HG02840 (cell line): Measurements from ENCODE around the gene PHF2.

Source experiments
- ATAC-seq: cut with Tn5 transposase; IDR thresholded peaks from one replicate; pipeline ENCODE4 v1.9.1; 2021; ENCODE audit warnings: mild to moderate bottlenecking, moderate library complexity, moderate number of reproducible peaks; ENCODE audit not compliant: unreplicated experiment, low FRiP score

The PHF2 gene

DNA sequence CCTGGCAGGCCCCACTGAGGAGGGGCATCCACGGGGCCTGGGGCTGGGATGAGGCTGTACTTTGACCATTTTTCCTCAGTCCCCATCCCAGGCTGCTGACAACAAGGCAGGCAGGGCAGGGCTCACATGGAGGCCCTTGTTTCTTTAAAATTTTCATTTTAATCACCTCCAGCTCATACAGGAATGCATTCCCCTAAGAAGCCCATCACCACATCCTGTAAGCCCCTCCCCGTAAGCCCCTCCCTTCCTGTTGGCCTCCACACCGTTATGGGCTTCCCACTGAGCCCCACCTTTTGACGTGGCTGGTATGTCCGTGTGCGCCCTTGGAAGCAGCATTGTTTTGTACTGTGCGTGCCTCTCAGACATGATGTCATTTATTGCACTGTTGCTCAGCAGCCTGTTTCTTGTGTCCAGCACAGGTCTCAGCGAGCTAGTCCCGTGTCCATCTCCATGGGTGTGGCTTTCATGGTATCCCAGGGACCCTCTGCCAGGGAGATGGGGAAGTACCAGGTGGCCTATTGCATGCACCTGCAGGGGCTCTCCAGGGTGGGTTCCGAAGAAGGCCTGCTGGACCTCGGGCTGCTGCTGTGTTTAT, 22.4 kb downstream of the PHF2 start:
- no peak for ATAC-seq

GRCh38 chr9:93599571-93600403, 23.4 kb downstream of the PHF2 start:
- no peak for ATAC-seq

- no peak for ATAC-seq
These were observed 24.1 kb downstream of the PHF2 start for GRCh38 chr9:93600504-93600903.

GRCh38 chr9:93601063-93601462, 24.7 kb downstream of the PHF2 start:
- no peak for ATAC-seq

DNA sequence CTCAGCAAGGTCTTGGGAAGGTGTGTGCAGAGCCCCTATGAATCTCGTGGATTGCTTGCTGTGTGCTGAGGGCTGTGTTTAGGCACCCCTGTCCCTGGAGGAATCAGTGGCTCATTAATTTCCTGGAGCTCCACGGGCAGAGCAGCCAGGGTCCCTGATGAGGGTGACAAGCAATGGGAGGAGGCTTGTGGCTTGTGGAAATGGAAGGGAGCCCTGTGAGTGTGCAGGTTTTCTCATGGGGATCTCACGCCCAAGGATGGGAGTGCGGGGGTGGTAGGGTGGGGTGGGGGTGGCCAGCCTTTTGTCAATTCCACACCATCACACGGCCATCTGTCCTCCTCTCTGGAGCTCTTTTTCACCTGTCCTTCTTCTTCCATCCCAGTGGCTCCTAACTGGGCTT, 25.3 kb downstream of the PHF2 start:
- ATAC-seq: no peak

DNA sequence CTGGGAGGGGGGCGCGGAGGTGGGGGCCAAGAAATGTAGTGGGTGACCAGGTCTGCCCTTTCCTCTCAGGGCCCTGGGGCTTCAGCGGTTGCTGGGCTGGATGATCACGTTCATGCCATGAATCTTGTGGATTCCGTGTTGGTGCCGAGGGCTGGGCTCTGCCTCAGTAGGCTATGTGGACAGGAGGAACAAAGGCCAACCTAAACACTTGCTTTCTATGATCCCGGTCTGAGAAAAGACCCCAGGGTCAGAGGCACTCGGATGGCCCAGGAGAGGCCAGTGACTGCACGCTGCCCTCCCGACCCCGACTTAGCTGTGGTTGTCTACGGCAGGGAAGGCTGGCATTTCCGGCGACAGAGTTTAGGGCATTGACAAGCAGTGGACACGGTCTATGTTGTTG, 26.6 kb downstream of the PHF2 start:
- ATAC-seq: no peak

DNA sequence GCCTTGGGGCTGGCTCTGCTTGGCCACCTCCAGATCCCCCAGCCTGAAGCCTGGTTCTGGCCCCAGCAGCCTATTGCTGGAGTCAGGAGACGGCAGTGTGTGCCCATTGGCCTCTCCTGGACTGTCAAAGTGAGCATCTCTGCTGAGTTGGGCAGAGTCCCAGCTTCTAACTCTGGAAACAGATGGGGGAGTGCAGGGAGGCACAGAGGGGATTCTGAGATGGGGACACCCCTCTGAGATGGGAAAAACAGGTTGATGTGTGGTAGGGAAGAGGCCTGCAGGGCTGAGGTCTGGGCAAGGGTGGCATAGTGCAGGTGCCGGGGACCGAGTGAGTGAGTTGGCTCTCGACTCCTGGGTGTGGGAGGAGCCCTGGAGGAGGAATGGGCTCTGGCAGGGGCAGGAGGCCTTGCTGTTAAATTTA, 27.5 kb downstream of the PHF2 start:
- no peak for ATAC-seq

DNA sequence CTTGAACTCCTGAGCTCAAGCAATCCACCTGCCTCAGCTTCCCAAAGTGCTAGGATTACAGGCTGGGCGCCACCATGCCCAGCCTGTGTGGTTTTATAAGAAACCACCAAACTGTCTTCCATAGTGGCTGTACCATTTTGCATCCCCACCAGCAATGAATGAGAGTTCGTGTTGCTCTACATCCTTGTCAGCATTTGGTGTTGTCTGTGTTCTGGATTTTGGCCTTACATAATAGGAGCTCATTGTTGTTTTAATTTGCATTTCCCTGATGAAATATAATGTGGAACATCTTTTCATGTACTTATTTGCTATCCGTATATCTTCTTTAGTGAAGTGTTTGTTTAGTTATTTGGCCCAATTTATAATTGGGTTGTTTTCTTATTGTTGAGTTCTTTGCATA, 29.8 kb downstream of the PHF2 start:
- ATAC-seq: no peak

DNA sequence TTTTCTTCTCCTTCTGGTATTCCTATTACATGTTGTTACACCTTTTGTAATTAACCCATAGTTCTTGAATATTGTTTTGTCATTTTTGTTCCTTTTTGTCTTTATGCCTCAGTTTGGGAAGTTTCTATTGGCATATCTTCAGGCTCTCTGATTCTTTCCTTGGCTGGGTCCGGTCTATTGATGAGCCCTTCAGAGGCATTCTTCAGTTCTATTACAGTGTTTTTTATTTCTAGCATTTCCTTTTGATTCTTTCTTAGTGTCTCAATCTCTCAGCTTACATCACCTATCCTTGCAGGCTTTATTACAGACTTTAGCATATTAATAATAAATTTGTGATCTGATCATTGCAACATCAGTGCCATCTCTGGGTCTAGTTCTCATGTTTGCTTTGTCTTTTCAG, 33.8 kb downstream of the PHF2 start:
- ATAC-seq: no peak

- ATAC-seq: no peak
These were observed 35.8 kb downstream of the PHF2 start for GRCh38 chr9:93612052-93612795.

- no peak for ATAC-seq
These were observed 36.4 kb downstream of the PHF2 start for GRCh38 chr9:93612796-93613154.

DNA sequence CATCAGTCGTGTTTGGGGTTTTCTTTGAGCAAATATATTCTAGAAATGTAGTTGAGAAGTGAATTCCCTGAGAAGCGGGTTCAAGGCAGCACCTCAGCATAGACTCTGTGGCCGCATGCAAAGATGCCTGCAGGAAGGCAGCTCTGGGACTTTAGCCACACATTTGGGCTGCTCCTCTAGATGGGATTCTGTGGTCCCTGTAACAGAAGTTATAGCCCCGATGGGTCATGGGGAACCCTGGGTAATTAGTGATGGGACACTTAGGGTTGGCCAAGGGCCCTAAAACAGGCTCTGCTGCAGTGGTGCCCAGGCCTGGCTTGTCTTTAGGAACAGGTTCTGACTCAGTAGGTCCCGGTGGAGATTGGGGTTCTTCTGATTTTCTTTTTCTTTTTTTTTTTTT, 36.8 kb downstream of the PHF2 start:
- no peak for ATAC-seq

DNA sequence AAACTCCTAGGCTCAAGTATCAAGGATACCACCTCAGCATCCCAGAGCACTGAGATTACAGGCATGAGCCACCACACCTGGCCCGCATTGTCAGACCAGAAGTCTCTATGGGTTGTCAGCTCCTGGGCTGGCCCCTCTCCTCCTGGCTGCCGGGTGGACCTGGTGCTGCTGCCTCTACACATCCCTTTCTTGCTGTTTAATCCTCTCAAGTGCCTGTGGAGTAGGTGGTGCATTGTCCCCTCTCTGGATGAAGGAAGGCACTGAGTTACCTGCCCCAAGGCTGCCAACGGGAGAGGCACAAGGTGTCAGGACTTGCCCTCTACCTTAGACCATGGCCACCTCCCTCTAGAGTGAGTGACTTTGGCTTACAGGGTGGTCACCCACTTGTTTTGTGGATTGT, 37.4 kb downstream of the PHF2 start:
- no peak for ATAC-seq

DNA sequence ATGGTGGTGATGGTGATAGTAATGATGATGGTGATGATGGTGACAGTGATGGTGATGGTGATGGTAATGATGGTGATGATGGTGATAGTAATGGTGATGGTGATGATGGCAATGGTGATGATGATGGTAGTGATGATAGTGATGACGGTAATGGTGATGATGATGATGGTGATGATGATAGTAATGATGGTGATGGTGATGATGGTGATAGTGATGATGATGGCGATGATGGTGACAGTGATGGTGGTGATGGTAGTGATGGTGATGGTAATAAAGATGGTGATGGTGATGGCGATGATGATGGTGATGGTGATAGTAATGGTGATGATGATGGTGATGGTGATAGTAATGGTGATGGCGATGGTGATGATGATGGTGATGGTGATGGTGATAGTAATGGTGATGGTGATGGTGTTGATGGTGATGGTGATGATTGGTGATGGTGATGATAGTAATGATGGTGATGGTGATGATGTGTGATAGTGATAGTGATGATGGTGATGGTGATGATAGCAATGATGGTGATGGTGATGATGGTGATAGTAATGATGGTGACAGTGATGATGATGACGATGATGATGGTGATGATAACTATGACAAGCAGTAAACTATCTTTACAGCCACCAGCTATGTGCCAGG, 38.6 kb downstream of the PHF2 start:
- no peak for ATAC-seq

DNA sequence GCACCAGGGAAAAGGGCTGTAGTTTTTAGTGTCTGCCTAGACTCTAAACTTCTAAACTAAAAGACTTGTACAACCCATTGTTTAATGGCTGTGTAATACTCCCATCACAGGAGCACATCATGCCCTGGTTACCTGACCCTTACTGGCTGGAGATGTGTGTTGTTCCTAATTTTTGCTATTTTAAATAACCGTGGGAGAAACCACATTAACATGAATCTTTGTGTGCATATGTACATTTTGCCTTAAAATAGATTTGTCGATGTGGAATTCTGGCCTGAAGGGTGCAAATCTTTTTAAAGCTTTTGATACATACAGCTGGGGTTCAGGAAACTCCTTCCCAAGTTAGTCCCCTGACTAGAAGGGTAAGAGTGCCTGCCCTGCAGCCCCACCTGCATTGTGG, 39.7 kb downstream of the PHF2 start:
- ATAC-seq: no peak

DNA sequence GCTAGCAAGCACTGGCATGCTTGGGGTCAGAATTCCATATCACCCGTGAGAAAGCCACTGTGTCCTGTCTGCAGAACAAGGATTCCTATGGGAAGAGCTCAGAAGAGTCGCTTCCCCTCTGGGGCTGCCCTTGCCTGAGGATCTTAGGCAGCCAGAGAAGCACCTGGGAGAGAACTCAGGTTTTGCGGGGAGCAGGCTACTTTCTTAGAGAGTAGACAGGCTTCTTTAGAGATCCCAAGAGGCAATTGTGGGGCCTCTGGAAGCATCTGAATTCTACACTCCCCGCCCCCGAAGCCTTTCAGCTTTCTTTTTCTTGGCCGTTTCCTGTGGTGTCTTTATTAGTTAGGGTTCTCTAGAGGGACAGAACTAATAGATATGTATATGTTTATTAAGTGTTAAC, 40.9 kb downstream of the PHF2 start:
- no peak for ATAC-seq

DNA sequence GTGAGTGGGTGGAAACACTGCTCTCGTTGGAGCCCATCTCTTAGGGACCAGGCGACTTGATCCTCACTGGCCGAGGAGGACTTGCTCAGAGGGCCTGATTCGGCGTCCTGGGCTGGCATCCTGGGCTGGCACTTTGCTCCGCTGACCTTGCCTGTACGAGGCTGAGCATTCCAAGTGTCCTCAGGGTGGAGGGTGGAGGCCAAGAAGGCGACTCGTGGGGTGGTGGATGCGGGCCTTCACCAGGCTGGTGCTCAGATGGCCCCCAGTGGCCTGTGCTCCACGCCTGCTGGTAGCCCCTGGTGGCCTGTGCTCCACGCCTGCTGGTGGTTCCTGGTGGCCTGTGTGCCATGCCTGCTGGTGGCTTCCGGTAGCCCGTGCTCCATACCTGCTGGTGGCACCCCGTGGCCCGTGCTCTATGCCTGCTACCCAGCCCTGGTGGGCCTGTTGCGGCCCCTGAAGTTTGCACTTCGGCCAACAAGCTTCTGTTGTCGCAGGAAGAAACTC, 42.9 kb downstream of the PHF2 start:
- no peak for ATAC-seq

DNA sequence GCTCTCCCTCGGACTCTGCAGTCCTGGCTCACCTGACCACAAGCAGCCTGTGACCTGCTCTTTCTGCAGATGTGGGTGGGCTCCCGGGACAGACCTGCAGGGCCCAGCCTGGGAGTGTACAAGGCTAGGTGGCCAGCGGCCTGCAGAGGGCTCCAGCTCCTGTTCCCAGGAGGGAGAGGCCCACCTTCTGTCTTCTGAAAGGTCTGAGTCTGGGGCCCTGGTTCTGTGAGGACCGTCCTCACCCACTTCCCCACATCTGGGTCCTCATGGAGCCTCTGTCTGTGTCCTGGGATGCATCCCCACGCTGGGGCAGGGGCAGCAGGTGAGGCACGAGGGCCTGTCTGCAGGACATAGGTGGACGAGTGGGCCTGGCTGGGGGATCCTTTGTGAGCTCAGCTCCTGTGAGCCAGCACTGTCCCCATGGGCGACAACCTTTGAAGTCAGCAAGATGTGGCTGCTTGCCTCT, 43.7 kb downstream of the PHF2 start:
- no peak for ATAC-seq

DNA sequence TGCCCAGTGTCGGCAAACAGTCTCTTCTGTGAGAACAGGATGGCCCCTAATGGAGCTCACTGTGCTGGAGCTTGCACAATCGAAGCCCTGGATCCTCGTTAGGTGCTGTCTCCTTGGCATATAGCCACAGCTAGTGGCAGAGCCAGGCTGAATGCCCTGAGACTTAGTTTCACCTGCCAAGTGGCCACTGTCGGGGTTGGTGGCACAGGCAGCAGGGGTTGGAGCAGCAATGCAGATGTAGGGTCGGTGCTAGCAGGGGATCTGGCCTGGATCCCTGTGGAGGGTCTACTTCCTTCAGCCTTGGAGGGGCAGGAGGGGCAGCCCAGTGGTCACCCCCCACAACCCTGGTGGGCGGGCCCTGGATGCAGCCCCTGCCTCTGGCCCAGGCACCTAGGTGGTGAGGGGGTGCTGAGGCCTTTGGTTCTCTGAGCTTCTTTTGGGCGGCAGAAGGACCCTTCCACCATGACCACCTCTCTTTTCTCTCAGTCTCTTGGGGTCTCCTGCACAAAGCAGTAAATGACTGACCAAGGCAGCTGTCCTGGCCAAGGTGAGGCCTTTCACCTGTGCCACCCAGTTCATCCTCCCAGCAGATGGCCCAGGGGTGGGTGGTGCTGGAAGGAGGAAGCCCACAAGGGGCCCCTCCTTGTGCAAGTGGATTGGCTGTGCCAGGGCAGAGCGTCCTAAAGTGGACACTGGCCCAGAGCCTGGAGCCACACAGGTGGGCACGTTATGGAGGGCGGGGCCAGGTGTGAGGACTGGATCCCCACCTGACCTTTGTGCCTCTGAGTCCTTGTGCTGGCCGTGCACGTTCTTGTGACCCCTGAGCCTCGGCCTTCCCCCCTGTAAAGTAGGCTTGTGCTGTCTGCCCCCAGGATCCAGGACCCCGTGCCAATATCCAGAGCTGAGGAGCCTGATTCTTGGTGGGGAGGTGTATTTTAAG, 44.8 kb downstream of the PHF2 start:
- no peak for ATAC-seq

GRCh38 chr9:93621922-93622321, 45.5 kb downstream of the PHF2 start:
- no peak for ATAC-seq
